Lung (tissue), 12 donors: Measurements from ENCODE around the gene TMC1. TPM values are rescaled to one million over a fixed set of nuclear protein-coding genes. Genes with fewer than 3 reads are reported as not detected.
A peak's percentile ranks its signal among the peaks of the same experiment; 100 is the strongest.

Source experiments
- ATAC-seq: fragments of 200-7000 bp; cut with Tn5 transposase; one replicate; pipeline ENCODE4 v1.9.1; 2020; ENCODE audit warnings: moderate number of reproducible peaks; ENCODE audit not compliant: insufficient read depth, low FRiP score
- DNase-seq, 3 donors: peaks; one replicate each; pipeline ENCODE4 v3.0.0-alpha.2; 2013 to 2017
- H3K27ac ChIP-seq, 2 donors: one replicate each; pipeline ENCODE4 v1.5.1; 2013; ENCODE audit warnings: mild to moderate bottlenecking in 2 of 2, moderate library complexity in 2 of 2, control low read depth in 1 of 2, inconsistent platforms in 1 of 2, low read depth in 1 of 2, low read length in 1 of 2
- H3K27me3 ChIP-seq, 3 donors: one replicate each; pipeline ENCODE4 v1.5.1; 2013; ENCODE audit warnings: low read length in 2 of 3; ENCODE audit not compliant: control insufficient read depth in 3 of 3, insufficient read depth in 3 of 3
- H3K36me3 ChIP-seq, 4 donors: one replicate each; pipeline ENCODE4 v1.5.1; 2013; ENCODE audit warnings: low read length in 4 of 4, mild to moderate bottlenecking in 1 of 4, moderate library complexity in 1 of 4; ENCODE audit not compliant: control insufficient read depth in 4 of 4, insufficient read depth in 4 of 4
- H3K4me1 ChIP-seq, 5 donors: one replicate each; pipeline ENCODE4 v1.5.1; 2013; ENCODE audit warnings: low read length in 5 of 5, mild to moderate bottlenecking in 2 of 5, moderate library complexity in 1 of 5; ENCODE audit not compliant: control insufficient read depth in 5 of 5, insufficient read depth in 5 of 5
- H3K4me3 ChIP-seq: one replicate; pipeline ENCODE4 v1.5.1; 2013; ENCODE audit warnings: mild to moderate bottlenecking, control low read depth, moderate library complexity
- H3K9ac ChIP-seq, 2 donors: one replicate each; pipeline ENCODE4 v1.5.1; 2013; ENCODE audit warnings: low read length in 2 of 2, control low read depth in 1 of 2; ENCODE audit not compliant: insufficient read depth in 1 of 2
- H3K9me3 ChIP-seq, 4 donors: one replicate each; pipeline ENCODE4 v1.5.1; 2013; ENCODE audit warnings: low read length in 3 of 4, mild to moderate bottlenecking in 1 of 4, moderate library complexity in 1 of 4; ENCODE audit not compliant: control insufficient read depth in 4 of 4, insufficient read depth in 3 of 4
- WGBS, 2 donors: extraction: QIAGEN DNeasy Blood & Tissue Kit; methylation state at CpG; one replicate each; pipeline ENCODE4 v1.1.7; 2013; 5-methylcytosine and 5-hydroxymethylcytosine counted together
- polyA plus RNA-seq, 2 donors: library from polyadenylated mRNA; stranded (reverse); fragments of 200-250 nt; gene quantifications; one replicate each; pipeline ENCODE4 v1.2.1, GENCODE V29; 2013
- total RNA-seq, 2 donors: library from RNA; depleted of rRNA in 1 of 2; stranded (reverse); fragments of >200 nt in 1 of 2; gene quantifications; one replicate each; pipeline ENCODE4 v1.2.1, GENCODE V29; 2014 to 2021
- TF ChIP-seq, protein P1 (sequence below): IDR thresholded peaks from 2 replicates; pipeline ENCODE4 v1.5.1; 2012; ENCODE audit warnings: mild to moderate bottlenecking; ENCODE audit errors: control extremely low read depth, extremely low read depth
- donor health status: control.
- donor health status: control.
- donor health status: Bipolar disorder and iron deficiency.
- donor health status: healthy.
- donor health status: DM: yes; HTN: yes; CAD: no.

TMC1 gene
- total and polyA plus RNA-seq, 4 donors: 0.10 to 0.82 (median 0.21) TPM; not detected in 1

DNA sequence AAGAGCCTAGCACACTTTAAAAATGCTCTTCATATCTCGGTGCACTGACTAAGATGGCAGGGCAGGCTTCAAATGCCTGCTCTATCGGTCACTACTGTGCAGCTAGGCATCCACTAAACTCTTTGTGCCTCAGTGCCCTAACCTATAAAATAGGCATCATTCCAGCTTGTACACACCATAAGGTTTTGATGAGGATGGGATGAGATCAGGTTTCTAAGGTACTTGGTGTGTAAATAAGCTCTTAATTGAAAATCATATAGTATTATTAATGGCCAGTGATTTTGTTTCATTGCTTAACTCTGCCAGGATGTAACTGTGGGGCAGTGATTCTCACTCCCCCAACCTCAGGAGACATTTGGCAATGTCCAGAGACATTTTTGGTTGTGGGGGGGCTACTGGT is 352.9 kb downstream of the TMC1 start:
- 94 to 98% methylated on average over 2 of the region's 2 CpGs for WGBS, 2 donors
- H3K9me3 ChIP-seq: no peaks in the 10 kb centered on the region
- no peaks in the 10 kb centered on the region for H3K36me3 ChIP-seq
- no peak overlapping the region for H3K27ac ChIP-seq
- no peaks in the 10 kb centered on the region for H3K27me3 ChIP-seq
- TF ChIP-seq, protein P1, sequence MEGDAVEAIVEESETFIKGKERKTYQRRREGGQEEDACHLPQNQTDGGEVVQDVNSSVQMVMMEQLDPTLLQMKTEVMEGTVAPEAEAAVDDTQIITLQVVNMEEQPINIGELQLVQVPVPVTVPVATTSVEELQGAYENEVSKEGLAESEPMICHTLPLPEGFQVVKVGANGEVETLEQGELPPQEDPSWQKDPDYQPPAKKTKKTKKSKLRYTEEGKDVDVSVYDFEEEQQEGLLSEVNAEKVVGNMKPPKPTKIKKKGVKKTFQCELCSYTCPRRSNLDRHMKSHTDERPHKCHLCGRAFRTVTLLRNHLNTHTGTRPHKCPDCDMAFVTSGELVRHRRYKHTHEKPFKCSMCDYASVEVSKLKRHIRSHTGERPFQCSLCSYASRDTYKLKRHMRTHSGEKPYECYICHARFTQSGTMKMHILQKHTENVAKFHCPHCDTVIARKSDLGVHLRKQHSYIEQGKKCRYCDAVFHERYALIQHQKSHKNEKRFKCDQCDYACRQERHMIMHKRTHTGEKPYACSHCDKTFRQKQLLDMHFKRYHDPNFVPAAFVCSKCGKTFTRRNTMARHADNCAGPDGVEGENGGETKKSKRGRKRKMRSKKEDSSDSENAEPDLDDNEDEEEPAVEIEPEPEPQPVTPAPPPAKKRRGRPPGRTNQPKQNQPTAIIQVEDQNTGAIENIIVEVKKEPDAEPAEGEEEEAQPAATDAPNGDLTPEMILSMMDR: no peak
- no peak overlapping the region for H3K4me3 ChIP-seq
- H3K9ac ChIP-seq: no peak overlapping the region
- H3K4me1 ChIP-seq: peaks cover 0 to 28% (median 4%) of the 10 kb centered on the region in 5 donors
- no peak for ATAC-seq
- DNase-seq: no peak

DNA sequence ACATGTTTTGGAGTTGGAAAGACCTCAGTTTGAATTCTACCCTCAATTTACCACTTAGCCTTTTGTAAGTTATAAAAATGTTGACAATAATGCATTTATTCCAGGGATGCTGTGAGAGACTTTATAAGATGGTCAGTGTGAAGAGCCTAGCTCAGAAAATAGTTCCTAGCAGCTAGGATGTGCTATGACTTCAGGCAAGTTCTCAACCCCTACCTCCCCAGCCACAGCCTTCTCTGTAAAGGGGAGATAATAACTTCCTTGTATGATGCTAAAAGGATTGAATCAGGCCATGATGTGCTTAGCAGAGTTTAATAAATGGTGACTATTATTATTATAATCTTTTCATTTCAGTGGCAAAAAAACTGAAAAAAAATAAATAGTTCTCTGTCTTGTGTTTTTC is 353.8 kb downstream of the TMC1 start:
- peaks cover 0 to 28% (median 4%) of the 10 kb centered on the region in 5 donors for H3K4me1 ChIP-seq
- no peaks in the 10 kb centered on the region for H3K27me3 ChIP-seq
- ATAC-seq: no peak
- no peak overlapping the region for H3K9ac ChIP-seq
- DNase-seq: no peak
- no peaks in the 10 kb centered on the region for H3K9me3 ChIP-seq
- H3K27ac ChIP-seq: no peak overlapping the region
- TF ChIP-seq, protein P1: no peak
- H3K4me3 ChIP-seq: no peak overlapping the region
- H3K36me3 ChIP-seq: no peaks in the 10 kb centered on the region

DNA sequence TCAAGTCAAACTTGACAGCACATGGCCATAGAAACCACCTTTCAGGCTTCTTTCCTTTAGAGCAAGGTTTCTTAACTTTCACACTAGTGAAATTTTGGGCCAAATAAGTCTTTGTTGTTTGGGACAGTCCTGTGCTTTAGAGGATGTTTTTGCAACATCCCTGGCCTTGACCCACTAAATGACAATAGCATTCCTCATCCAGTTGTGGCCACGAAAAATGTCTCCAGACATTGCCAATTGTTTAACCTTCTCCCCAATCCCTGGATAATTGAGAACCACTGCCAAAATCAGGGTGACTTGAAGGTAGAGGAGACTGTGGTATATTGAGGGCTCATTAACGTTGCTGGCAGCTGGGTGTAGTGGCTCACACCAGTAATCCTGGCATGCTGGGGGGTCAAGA is 359.4 kb downstream of the TMC1 start:
- Histone ChIP-seq H3K9me3 (no peaks in the 10 kb centered on the region), H3K36me3 (no peaks in the 10 kb centered on the region), H3K27me3 (no peaks in the 10 kb centered on the region), H3K4me3 (no peak overlapping the region), H3K9ac (no peak overlapping the region), H3K27ac (no peak overlapping the region), H3K4me1 (peaks cover 0 to 5% (median 2%) of the 10 kb centered on the region in 5 donors)
- TF ChIP-seq, protein P1: no peak
- DNase-seq (no peak), ATAC-seq (no peak)
- WGBS, 2 donors: 74 to 85% methylated on average over 2 of the region's 2 CpGs

DNA sequence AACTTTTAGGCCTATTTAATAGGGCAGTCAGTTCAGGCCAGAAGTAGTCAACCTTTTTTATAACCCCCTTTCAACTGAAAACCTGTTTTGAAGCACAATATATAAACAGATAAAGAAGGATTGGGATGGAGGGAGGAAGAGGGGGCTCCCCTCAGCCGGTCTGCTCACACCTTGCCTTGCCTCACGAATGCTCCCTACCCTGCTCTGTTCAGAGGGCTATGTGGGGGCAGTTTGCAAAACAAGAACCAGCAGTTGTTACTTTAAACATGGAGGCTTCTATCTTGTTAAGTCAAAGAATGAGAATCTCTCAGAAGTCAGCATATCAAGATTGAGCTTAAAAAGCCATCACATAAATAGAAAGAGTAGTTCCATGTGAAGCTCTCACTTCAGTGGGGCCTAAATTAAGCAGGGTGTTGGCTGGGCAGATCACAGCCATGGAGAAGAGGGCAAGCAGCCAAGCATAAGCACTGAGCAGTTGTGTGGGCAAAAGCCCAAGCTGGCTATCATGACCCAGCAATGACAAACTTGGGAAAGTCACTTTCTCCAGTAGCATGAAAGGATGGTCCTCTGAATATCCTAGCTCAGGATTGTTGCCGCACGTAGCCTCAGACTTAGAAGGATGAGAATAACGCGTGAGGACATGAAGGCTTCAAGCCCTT is 360.8 kb downstream of the TMC1 start:
- peak overlapping the region in 1 of 2 donors; percentile 61 for H3K27ac ChIP-seq
- TF ChIP-seq, protein P1: no peak
- H3K27me3 ChIP-seq: no peaks in the 10 kb centered on the region
- H3K9me3 ChIP-seq: no peaks in the 10 kb centered on the region
- no peak overlapping the region for H3K9ac ChIP-seq
- WGBS, 2 donors: 88 to 96% methylated on average over 6 of the region's 6 CpGs
- no peak overlapping the region for H3K4me3 ChIP-seq
- DNase-seq: peak in 2 of 3 donors; percentile 16 to 42
- H3K4me1 ChIP-seq: peaks cover 0 to 5% (median 2%) of the 10 kb centered on the region in 5 donors
- no peaks in the 10 kb centered on the region for H3K36me3 ChIP-seq
- ATAC-seq: no peak
